ENCODE data around the gene SLC2A9.

- TF ChIP-seq POLR2AphosphoS5 (IDR thresholded peaks at IDR 0.05) (no peak), CTCF (IDR thresholded peaks at IDR 0.05) (no peak)
Measured at GRCh38 chr4:10020106-10020505, 1.2 kb downstream of the SLC2A9 start.
